Hippocampal formation (tissue), 2 donors: ENCODE data around the gene FYB1.

ENCODE experiments used
- DNase-seq, 2 donors: peaks; one replicate each; lab custom pipeline; 2025; lab: John Stamatoyannopoulos, UW

Gene FYB1

DNA sequence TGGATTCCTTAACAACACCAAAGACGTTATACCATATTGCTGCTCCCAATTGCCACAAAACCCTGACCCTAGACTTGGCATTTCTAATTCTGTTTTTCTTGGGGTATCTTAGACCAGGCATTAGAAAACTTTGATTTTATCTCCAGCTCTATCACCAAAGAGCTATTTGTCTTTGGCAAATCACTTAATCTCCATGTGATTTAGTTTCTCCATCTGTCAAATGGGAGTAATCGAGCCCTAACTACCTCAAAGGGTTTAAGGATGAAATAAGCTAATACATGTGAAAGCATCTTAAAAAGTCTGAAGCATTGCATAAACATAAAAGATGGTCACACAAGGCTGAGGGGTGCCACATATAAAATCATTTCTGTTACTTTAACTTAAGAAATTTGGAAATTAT is 60.6 kb downstream of the FYB1 start:
- DNase-seq = no peak

DNA sequence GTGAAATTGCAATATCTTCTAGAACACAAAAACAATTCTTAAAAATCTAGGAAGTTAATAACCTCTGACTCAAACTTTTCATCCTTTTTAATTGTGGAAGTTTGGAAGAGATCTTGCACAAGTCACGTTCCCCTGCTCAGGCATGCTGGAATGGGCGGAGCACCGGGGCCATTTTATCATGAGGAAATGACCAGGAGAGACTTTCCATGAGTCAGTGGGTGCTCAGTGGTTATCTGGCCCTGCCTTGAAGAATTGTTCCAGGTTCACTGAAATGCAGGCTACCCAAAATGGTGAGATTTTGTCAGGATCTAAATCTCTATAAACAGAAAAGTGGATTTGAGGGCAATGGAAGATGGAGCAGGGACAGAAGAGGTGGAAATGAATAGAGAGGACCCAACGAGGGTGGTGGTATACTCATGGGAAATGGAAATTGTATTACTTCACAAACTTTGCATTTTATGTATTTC is 61.2 kb downstream of the FYB1 start:
- no peak for DNase-seq

DNA sequence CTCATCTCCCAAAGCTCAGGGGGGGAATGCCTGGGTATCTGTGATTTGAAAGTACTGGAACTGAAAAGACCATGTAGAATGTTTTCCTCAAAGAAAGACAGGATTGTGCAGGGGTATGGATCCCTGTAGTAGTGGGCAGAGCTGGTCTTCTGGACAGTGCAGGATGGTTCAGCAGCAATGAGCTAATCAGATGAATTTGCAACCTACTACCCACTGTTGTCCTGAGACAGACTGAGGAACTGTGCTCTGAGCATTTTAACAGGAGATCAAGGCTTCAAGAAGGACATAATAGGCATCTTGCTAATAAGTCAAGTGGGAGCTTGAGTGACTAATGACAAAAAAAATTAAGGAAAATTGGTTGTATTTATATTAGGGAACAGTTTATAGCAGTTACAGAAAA is 61.7 kb downstream of the FYB1 start:
- DNase-seq = no peak

DNA sequence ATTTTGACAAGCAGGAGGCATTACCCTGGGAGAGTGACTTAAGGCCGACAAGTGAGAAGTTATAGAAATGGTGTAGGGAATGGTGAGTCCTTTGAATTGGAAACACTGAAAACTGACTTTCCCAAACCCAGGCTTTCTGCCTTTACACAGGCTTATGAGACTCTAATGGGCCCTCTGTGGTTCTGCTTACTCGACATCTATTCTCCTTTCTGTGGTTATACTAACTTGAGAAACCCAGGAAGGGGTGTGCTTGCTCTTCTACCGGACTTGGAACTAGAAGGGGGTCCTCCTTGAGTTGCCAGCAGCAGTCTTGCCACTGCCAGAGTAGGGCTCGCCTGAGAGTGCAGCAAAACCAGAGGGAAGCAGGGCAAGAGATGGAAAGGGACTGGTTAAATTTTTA is 63.3 kb downstream of the FYB1 start:
- no peak for DNase-seq

DNA sequence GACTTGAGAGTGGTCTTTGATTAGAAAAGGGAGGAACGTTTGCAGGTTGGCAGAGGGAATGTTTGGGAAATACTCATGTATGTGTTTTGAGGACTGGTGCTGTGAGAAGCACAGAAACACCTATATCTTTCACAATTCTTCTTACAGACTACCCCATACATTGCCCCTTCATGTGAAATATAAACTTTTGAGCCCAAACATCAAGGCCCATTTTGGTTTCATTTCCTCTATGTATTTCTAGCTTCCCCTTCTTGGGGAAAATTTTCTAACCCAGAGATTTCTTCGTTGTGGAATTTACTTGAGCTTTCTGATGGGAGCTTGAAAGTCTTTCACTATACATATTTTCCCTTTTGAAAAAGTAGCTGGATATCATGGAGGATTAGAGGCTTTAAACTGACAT is 67.6 kb downstream of the FYB1 start:
- no peak for DNase-seq

DNA sequence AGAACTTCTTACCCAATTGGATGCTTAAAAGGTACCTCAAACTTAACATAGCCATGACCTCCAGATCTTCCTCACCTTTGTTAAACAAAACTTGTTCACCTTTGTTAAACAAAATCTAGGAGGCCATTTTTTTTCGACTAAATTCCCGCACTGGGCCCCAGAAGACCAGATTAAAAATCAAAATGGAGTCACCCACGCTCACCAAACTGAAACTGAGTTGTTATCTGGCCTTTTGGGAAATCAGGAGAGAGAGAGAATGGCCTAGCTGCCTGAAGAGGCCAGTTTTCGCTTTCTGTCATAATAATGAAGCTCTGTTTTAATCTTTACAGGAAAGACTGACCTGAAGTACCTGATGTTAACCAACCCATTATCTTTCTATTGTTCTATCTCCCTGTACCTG is 69.4 kb downstream of the FYB1 start:
- no peak for DNase-seq

DNA sequence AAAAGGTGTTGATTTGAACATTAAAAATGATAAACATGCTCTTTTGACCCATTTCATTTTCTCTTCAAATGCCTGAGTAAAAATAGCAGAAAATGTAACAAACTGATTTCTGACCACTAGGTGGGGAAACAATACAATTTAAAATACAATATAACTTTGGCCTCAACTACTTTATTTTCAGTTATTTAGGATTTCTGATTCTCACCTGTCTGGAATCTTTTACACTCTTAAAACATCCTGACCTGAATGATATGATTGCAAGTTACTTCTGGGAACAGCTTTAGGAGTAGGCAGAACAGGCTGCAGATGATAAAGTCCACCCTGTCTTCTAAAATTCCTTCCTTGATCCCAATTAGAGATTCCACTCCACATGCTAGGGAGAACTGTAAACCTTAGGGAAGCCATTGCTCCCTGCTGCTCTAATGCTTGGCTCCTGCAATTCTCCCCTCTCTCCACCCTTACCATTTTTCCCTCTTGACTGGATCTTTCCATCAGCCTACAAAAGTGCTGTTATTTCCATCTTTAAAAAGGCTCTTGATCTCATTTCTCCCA is 70.3 kb downstream of the FYB1 start:
- DNase-seq = peak in 1 of 2 donors; percentile 20

DNA sequence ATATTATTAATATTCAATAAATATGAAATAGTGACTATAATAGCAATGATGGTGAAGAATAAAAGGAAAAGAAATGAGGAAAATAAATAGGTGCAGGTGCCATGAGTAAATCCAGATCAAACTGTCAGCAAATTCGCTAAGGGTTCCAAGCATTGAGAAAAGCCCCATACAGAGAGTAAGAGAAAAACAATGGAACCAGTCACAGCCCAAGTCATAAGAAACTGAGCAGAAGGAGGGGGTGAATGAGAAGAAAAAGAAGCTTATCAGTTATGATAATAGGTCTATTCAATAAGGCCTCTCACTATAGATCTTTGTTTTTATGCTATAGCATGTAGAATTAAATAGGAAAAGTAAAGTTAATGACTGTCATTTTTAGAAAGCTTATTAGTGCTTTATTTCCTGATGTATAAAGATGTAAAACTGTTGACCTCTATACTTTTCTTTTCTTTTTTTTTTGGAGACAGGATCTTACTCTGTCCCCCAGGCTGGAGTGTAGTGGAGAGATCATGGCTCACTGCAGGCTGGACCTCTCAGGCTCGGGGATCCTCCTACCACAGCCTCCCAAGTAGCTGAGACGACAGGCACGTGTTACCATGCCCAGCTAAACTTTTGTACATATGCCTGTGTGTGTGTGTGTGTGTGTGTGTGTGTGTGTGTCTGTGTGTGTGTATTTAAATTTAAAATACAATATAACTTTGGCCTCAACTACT is 72.4 kb downstream of the FYB1 start:
- DNase-seq = peak in 1 of 2 donors; percentile 47

DNA sequence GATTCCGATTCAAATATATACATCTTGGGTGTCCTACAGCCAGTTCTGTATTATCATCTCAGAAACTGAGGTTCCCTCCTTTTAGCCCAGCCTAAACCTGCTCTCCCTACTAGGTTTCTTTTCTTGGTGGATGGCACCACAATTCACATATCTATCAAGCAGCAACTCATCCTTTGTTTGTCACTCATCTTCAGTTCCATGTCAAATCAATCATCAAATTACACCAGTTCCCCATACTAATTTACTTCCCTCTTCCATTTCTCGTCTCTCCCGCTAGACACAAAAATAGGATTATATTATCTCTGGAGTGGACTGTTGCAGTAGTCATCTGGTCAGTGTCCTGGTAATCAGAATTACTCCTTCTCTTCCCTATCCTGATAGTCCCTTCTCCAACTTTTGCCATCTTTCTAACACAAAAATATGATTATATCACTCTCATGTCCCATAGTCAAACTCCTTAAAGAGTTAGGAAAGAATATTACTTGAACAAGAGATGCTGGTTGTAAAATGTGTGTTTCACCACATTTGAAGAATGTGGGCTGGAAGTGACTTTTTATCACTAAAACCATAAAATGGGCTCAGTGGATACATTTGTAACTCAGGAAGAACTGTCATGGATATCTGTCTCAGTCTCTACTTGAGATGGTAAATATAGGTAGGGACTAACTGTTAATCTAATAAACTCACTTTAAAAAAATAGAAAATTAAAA is 76.1 kb downstream of the FYB1 start:
- DNase-seq = no peak

DNA sequence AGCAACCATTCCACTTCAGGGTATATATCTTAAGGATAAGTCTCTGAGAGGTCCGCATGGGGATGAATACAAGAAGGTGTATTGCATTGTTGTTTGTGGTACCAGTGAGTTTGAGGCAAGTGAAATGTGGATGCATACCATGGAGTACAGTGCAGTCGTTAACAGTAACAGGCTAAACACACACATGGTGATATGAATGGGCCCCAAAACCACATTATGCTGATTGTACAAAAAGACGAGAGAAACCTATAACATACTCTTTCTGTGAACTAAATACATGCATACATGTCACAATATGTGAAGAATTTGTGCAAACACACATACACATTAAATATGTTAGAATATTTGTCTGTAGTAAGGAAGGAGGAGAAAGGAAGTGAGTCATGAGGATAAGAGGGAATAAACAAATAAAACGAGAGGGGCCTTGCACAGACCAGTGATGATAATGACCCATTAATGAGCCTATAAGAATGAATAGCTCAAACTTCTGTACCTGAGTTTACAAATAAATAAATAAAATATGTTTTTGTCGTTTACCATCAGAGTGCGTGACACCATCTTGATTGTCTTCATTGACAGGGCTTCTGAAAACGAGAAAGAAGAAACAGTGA is 78.7 kb downstream of the FYB1 start:
- no peak for DNase-seq

DNA sequence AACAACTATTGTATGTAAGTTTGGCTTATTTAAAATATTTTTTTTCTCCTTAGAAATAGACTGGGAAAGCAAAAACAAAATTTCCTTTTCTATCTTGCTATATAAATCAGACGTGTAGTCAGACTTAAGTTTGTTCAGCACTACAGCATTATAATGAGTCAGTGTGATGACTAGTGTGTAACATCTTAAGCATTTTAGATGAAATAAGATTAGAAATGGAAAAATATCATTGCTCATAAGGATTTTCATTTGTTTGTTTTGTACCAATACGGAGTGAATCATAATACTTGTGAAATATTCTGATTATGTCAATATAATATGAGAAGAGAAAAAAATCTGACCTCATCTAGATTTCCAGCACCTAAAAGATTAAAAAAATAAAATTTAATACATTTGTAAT is 80.5 kb downstream of the FYB1 start:
- no peak for DNase-seq

DNA sequence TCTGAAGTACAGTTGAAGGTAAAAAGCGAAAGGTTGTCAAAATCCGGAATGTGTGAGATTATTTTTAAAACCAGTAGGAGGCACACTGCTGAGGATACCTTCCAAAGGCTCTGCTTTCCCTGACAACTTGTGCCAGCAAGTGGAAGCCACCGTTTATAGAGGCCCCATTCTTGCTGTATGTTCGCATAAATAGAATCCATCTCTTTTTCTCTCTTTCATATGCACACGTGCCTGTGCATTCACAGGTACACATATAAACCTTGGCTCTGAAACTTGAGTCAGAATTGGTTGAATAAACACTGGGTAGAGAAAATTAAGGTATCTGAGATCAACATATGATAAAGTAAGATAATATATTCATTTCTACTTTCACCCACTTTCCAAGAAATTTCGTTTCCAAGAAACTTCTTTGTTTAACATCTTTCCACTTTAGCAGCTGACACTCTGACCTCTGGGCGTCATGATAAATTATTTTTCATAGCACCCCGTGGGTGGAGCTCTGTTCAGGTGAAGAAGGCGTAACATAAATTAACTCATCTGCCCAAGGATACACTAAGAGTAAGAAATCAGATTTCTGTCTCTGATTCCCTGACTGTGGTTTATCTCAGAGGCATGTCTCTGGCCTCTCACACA is 81.4 kb downstream of the FYB1 start:
- no peak for DNase-seq

DNA sequence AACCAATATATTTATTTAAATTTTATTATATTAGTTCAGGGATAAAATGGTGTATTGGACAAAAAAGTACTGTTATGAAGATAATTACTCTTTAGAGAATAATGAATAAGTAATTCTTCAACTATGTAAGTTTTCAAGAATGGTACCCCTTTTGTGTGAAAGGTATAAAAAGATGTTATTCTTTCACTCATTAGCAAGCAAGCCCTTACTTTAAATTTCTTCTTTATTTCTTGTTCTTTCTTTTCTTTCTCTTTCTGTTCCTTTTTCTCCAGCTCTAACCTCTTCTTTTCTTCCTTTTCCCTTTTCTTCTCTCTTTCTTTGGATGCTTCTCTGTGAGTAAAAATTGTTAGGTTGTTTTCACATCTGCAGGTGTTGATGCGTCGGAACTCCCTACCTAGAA is 82.0 kb downstream of the FYB1 start:
- DNase-seq = no peak

DNA sequence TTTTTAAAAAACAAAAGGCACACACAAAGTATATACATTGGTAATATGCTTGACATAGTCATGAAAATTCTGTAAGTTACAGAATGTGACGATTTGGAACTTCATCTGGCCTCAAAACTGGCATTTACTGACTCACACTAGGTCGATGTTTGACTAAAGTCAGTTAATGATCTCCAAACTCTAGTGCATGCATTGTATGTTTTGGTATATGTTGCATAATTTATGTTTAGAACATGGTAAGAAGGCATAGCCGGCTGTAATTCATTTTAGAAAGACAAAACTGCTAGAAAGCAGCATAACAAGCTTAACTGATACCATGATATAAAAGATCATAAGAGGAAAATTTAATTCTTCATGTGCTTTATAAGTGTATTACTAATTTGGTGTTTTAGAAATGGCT is 86.6 kb downstream of the FYB1 start:
- DNase-seq = no peak

DNA sequence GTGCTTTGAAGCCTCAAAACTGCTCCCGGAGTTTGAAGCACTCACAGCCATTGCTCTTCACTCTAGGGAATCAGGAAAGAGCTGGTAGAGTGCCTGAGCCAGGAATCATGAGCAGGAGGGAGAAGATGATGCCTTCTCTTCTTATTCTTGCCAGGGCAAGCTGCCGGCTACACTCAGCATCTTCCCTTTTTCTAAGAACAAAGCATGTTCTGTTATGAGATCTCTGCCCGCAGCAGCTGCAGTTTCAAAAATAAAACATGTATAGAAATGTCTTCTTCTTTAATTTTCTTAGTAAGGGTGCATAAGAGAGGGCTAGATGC is 87.3 kb downstream of the FYB1 start:
- DNase-seq = peak; percentile 40 to 69

DNA sequence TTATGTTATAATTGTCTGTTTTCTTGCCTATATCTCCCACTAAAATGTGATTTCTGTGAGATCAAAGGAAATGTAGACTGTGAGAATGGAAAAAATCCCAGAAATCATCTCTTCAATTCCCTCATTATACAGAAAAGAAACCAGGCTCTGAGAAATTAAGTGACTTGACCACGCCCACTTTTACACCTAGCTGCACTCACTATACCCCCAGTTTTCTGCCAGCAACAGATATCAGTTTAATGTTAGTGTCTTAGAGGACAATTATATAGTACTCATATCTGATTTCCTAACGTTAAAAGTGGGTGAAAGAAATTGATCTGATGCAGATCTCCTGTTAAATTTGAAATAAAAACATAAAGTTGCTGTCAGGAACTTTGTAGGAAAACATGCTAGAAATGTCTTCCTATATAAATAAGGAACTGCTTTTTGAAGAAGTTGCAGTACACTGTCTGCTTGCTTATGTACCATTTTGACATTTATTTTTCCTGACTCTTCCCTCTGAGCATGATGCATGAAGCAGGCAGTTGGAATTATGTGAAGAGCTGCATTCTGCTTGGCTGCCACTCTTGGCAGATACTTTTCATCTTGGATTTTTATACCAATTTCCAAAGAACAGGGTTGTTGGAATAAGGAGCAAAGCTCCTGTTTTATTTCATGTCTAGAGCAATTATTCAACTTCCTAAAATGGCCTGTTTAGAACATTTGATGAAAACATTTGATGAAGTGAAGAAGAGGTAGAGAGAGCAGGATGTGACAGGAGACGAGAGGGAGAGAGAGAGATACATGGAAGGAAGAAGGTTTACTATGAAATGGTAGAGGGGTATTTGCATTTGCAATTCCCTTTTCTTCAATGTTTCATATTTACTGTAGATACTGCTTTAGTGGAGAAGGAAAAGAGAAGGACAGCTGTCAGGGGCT is 87.9 kb downstream of the FYB1 start:
- DNase-seq = no peak

DNA sequence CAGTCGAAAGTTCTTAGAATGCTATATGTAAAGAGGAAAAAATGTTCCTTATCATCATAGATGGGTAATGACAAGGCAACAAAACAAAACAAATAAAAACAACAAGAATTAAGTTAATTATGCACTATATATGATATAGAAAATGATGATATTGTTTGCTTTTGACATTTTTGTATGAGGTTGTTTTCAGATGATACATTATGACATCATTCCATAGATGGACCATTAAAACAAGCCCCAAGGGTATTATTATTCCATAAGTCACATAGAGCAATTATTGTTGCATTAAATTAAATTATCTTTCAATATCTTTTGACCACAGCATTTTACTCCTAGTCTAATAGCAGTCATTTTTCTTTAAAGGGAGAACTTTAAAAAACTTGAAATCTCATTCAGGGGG is 88.6 kb downstream of the FYB1 start:
- DNase-seq = no peak

DNA sequence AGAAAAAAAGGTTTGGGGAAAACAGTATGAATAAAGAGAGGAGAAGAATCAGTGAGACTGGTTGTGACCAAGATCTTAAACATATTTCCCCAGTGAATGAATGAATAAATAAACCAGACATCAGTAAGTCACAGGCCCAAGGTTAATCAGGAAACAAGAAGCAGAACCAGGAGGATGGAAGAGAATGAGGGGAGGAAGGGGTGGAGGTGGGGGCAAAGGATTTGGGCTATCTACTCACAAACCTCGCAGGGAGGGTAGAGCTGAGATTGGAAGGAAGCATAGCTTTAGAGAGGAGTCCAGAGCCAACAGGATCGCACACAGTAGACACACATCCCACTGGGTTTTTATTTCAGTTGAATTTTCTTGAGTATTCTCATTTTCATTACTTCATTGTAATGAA is 97.4 kb downstream of the FYB1 start:
- DNase-seq = no peak

DNA sequence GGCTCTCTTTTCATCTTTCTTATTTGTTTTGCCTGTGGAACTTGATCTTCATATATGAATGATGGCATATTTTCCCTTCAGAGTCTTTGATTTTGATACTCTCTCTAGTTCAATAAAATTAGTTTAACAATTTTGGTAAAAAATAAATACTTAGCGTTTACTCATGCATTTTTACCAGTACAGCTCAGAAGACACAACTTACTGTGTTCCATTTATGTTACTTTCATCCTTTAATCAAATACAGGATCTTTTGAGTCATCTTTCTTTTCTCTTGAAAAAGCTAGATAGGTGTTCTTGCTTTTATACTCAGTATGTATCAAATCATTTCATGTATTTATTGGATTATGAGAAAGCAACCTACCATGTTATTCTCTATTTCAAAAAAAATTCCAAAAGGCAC is 98.0 kb downstream of the FYB1 start:
- DNase-seq = no peak

DNA sequence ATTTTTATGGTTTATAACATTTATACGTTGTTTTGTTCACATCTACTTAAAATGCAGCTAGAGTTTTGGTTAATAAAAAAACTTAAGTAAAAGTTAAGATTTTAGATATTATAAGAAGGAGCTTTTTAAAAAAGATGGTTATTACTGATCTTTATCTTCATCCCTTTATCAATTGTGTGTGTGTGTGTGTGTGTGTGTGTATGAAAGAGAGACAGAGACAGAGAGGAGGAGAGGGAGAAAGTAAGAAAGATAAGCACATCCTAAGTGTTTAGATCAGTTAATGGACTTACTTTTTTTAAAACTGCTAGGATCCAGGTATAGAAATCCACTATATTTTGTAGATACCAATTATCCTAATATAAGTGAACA is 99.3 kb downstream of the FYB1 start:
- DNase-seq = no peak

DNA sequence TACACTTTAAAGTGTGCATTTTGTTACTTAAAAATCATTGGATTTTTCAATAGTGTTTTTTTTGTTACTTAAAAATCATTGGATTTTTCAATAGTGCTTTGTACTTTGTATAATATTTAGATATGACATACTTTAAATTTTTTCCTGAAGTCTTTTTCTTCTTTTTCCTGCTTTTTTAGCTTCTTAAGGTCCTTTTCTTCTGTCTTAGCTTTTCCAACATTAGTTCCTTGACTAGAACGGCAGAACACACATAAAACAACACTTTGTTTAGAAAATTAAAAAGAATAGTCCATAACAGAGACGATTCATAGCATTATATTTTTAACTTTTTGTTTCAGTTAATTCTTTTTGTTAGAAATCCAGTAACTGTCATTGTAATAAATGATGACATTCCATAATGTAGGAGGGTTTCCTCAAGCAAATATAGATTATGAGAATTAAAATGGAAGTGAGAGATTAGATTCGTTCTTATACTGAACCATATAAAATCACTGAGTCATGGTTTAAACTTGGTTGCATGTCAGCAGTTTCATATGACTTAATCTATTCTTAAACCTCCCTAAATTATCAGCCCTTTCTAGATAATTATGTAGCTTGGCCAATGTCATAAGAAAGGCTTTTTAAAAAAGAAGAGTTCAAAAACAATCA is 99.8 kb downstream of the FYB1 start:
- DNase-seq = no peak
